ENCODE results near the gene MYOZ3. TPM values are rescaled to one million over a fixed set of nuclear protein-coding genes. Genes with fewer than 3 reads are reported as not detected.

Gene MYOZ3
- total RNA-seq, 2 donors from 2014 or later: not detected

GRCh38 chr5:150631326-150631701 lies 29.7 kb upstream of the MYOZ3 start:
- no peaks in the 10 kb centered on the region for H3K9me3 ChIP-seq (ENCODE audit: control insufficient read depth, low read length, poor library complexity, severe bottlenecking)
- no peak for ATAC-seq
- no peak for DNase-seq
- Mint-ChIP-seq H3K36me3 (ENCODE audit: low read depth) (peaks cover 3% of the 10 kb centered on the region), H3K27me3 (peaks cover 42% of the 10 kb centered on the region), H3K4me3 (no peak overlapping the region), H3K4me1 (peaks cover 4% of the 10 kb centered on the region), H3K27ac (no peak overlapping the region)

- ATAC-seq (no peak), DNase-seq (no peak)
- H3K4me1 Mint-ChIP-seq: peaks cover under 1% of the 10 kb centered on the region
- H3K4me3 Mint-ChIP-seq: no peak overlapping the region
- H3K36me3 Mint-ChIP-seq (ENCODE audit: low read depth): peaks cover 2% of the 10 kb centered on the region
- H3K27ac Mint-ChIP-seq: no peak overlapping the region
- no peaks in the 10 kb centered on the region for H3K9me3 ChIP-seq (ENCODE audit: control insufficient read depth, low read length, poor library complexity, severe bottlenecking)
- H3K27me3 Mint-ChIP-seq: peaks cover 39% of the 10 kb centered on the region
These were observed 28.5 kb upstream of the MYOZ3 start for GRCh38 chr5:150632305-150633160.

- H3K36me3 Mint-ChIP-seq (ENCODE audit: low read depth): peaks cover 2% of the 10 kb centered on the region
- H3K4me1 Mint-ChIP-seq: no peaks in the 10 kb centered on the region
- DNase-seq: no peak
- H3K4me3 Mint-ChIP-seq: no peak overlapping the region
- no peaks in the 10 kb centered on the region for H3K9me3 ChIP-seq (ENCODE audit: control insufficient read depth, low read length, poor library complexity, severe bottlenecking)
- no peak overlapping the region for H3K27ac Mint-ChIP-seq
- no peak for ATAC-seq
- H3K27me3 Mint-ChIP-seq: peaks cover 33% of the 10 kb centered on the region
These were observed 27.6 kb upstream of the MYOZ3 start for GRCh38 chr5:150633429-150633828.

GRCh38 chr5:150636391-150637244 lies 24.4 kb upstream of the MYOZ3 start:
- Mint-ChIP-seq H3K4me1 (no peaks in the 10 kb centered on the region), H3K27me3 (peaks cover 37% of the 10 kb centered on the region), H3K27ac (no peak overlapping the region), H3K36me3 (ENCODE audit: low read depth) (peaks cover 2% of the 10 kb centered on the region), H3K4me3 (no peak overlapping the region)
- ATAC-seq: no peak
- no peak for DNase-seq
- H3K9me3 ChIP-seq (ENCODE audit: control insufficient read depth, low read length, poor library complexity, severe bottlenecking): no peaks in the 10 kb centered on the region

GRCh38 chr5:150637245-150638052 lies 23.6 kb upstream of the MYOZ3 start:
- DNase-seq (no peak), ATAC-seq (no peak)
- Mint-ChIP-seq H3K4me1 (no peaks in the 10 kb centered on the region), H3K27ac (no peak overlapping the region), H3K4me3 (no peak overlapping the region), H3K36me3 (ENCODE audit: low read depth) (peaks cover 2% of the 10 kb centered on the region), H3K27me3 (peaks cover 37% of the 10 kb centered on the region)
- H3K9me3 ChIP-seq (ENCODE audit: control insufficient read depth, low read length, poor library complexity, severe bottlenecking): no peaks in the 10 kb centered on the region

- Mint-ChIP-seq H3K36me3 (ENCODE audit: low read depth) (peaks cover 2% of the 10 kb centered on the region), H3K4me3 (no peak overlapping the region), H3K27me3 (peaks cover 36% of the 10 kb centered on the region), H3K27ac (no peak overlapping the region), H3K4me1 (no peaks in the 10 kb centered on the region)
- H3K9me3 ChIP-seq (ENCODE audit: control insufficient read depth, low read length, poor library complexity, severe bottlenecking): no peaks in the 10 kb centered on the region
- no peak for DNase-seq
- no peak for ATAC-seq
These were observed 23.0 kb upstream of the MYOZ3 start for GRCh38 chr5:150638053-150638444.

- no peak overlapping the region for H3K4me3 Mint-ChIP-seq
- DNase-seq: no peak
- no peak overlapping the region for H3K27ac Mint-ChIP-seq
- H3K9me3 ChIP-seq (ENCODE audit: control insufficient read depth, low read length, poor library complexity, severe bottlenecking): no peaks in the 10 kb centered on the region
- ATAC-seq: no peak
- peaks cover 2% of the 10 kb centered on the region for H3K36me3 Mint-ChIP-seq (ENCODE audit: low read depth)
- H3K27me3 Mint-ChIP-seq: peaks cover 33% of the 10 kb centered on the region
- H3K4me1 Mint-ChIP-seq: no peaks in the 10 kb centered on the region
These were observed 22.3 kb upstream of the MYOZ3 start for GRCh38 chr5:150638488-150639376.

GRCh38 chr5:150639377-150639692 lies 21.7 kb upstream of the MYOZ3 start:
- Mint-ChIP-seq H3K27ac (no peak overlapping the region), H3K4me1 (no peaks in the 10 kb centered on the region), H3K27me3 (peaks cover 38% of the 10 kb centered on the region), H3K36me3 (ENCODE audit: low read depth) (peaks cover 2% of the 10 kb centered on the region), H3K4me3 (no peak overlapping the region)
- no peaks in the 10 kb centered on the region for H3K9me3 ChIP-seq (ENCODE audit: control insufficient read depth, low read length, poor library complexity, severe bottlenecking)
- ATAC-seq: no peak
- no peak for DNase-seq

GRCh38 chr5:150639751-150640150 lies 21.3 kb upstream of the MYOZ3 start:
- H3K4me3 Mint-ChIP-seq: no peak overlapping the region
- H3K9me3 ChIP-seq (ENCODE audit: control insufficient read depth, low read length, poor library complexity, severe bottlenecking): no peaks in the 10 kb centered on the region
- ATAC-seq (no peak), DNase-seq (no peak)
- peaks cover 2% of the 10 kb centered on the region for H3K36me3 Mint-ChIP-seq (ENCODE audit: low read depth)
- H3K27me3 Mint-ChIP-seq: peaks cover 42% of the 10 kb centered on the region
- no peaks in the 10 kb centered on the region for H3K4me1 Mint-ChIP-seq
- no peak overlapping the region for H3K27ac Mint-ChIP-seq

- H3K4me1 Mint-ChIP-seq: no peaks in the 10 kb centered on the region
These were observed 20.6 kb upstream of the MYOZ3 start, which contains the start of gene SYNPO for GRCh38 chr5:150640311-150641005. TSS of gene SYNPO (plus strand) at chr5:150640660. CDS start at chr5:150648276, 7,616 bp downstream.

GRCh38 chr5:150641006-150641570 lies 20.0 kb upstream of the MYOZ3 start:
- peaks cover 2% of the 10 kb centered on the region for H3K36me3 Mint-ChIP-seq (ENCODE audit: low read depth)
- H3K4me3 Mint-ChIP-seq: no peak overlapping the region

More at GRCh38 chr5:150640311-150641005, 20.6 kb upstream of the MYOZ3 start, which contains the start of gene SYNPO:
- DNase-seq: no peak
- no peak for ATAC-seq
- H3K4me3 Mint-ChIP-seq: no peak within 1 kb of the TSS
- peaks cover 2% of the 10 kb centered on the region for H3K36me3 Mint-ChIP-seq (ENCODE audit: low read depth)
- H3K9me3 ChIP-seq (ENCODE audit: control insufficient read depth, low read length, poor library complexity, severe bottlenecking): no peaks in the 10 kb centered on the region
- no peak within 1 kb of the TSS for H3K27ac Mint-ChIP-seq
- H3K27me3 Mint-ChIP-seq: peaks cover 35% of the 10 kb centered on the region

More at GRCh38 chr5:150641006-150641570, 20.0 kb upstream of the MYOZ3 start:
- Mint-ChIP-seq H3K4me1 (no peaks in the 10 kb centered on the region), H3K27me3 (peaks cover 29% of the 10 kb centered on the region), H3K27ac (no peak overlapping the region)
- H3K9me3 ChIP-seq (ENCODE audit: control insufficient read depth, low read length, poor library complexity, severe bottlenecking): no peaks in the 10 kb centered on the region
- no peak for ATAC-seq
- no peak for DNase-seq

Measured in T-helper 17 cell (primary cell).